A549 (cell line): ENCODE measurements around the gene SLC27A2.

Experiments
- CBX2 ChIP-seq: fragments of 200-600 bp; sonication (generic); IDR thresholded peaks from 2 replicates; pipeline ENCODE4 v1.6.1; 2016; ENCODE audit warnings: low read depth, mild to moderate bottlenecking, borderline replicate concordance
- CEBPB ChIP-seq, 2 experiments: fragments of >200 bp in 1 of 2; sonication (Bioruptor Twin) in 1 of 2; formaldehyde crosslinking in 1 of 2; IDR thresholded peaks; 2 replicates each; pipeline ENCODE4 v1.6.1; 2012 to 2016
- E2F6 ChIP-seq: IDR thresholded peaks from 2 replicates; pipeline ENCODE4 v1.6.1; 2012; ENCODE audit warnings: low read depth, borderline replicate concordance
- EP300 ChIP-seq, 2 experiments: fragments of >200 bp; sonication (Bioruptor Twin); formaldehyde crosslinking; IDR thresholded peaks; 2 replicates in 1 of 2; 3 replicates in 1 of 2; pipeline ENCODE4 v1.6.1; 2016 to 2017
- PBX3 ChIP-seq: IDR thresholded peaks from 2 replicates; pipeline ENCODE4 v1.6.1; 2012
- PHF8 ChIP-seq: fragments of 200-600 bp; sonication (generic); IDR thresholded peaks from 2 replicates; pipeline ENCODE4 v1.6.1; 2016; ENCODE audit warnings: low read depth, mild to moderate bottlenecking, antibody characterized with exemption, moderate library complexity, borderline replicate concordance
- POLR2A ChIP-seq: IDR thresholded peaks from 2 replicates; pipeline ENCODE4 v1.6.1; 2012; ENCODE audit warnings: mild to moderate bottlenecking, low read length
- RFX5 ChIP-seq: fragments of 450-650 bp; IDR thresholded peaks from 2 replicates; pipeline ENCODE4 v1.7.1; 2014; ENCODE audit warnings: antibody characterized with exemption, mild to moderate bottlenecking, moderate library complexity
- TFCP2L1 ChIP-seq: fragments of 250-450 bp; sonication (Bioruptor Pico); IDR thresholded peaks from 2 replicates; pipeline ENCODE4 v1.5.0; 2021; ENCODE audit warnings: mild to moderate bottlenecking
- ZSCAN20 ChIP-seq: fragments of 250-450 bp; sonication (Bioruptor Pico); IDR thresholded peaks from 2 replicates; pipeline ENCODE4 v1.8.0; 2022; ENCODE audit warnings: mild to moderate bottlenecking, moderate library complexity
- TF ChIP-seq, protein P1 (sequence below): fragments of >200 bp; sonication (Bioruptor Twin); formaldehyde crosslinking; IDR thresholded peaks from 3 replicates; pipeline ENCODE4 v1.5.1; 2016
- TF ChIP-seq, protein P2 (sequence below): IDR thresholded peaks from 2 replicates; pipeline ENCODE4 v1.6.1; 2012
- TF ChIP-seq, protein P3 (sequence below): fragments of 150-350 bp; IDR thresholded peaks from 2 replicates; pipeline ENCODE4 v1.6.1; 2014; ENCODE audit warnings: low read depth, mild to moderate bottlenecking, low read length

DNA sequence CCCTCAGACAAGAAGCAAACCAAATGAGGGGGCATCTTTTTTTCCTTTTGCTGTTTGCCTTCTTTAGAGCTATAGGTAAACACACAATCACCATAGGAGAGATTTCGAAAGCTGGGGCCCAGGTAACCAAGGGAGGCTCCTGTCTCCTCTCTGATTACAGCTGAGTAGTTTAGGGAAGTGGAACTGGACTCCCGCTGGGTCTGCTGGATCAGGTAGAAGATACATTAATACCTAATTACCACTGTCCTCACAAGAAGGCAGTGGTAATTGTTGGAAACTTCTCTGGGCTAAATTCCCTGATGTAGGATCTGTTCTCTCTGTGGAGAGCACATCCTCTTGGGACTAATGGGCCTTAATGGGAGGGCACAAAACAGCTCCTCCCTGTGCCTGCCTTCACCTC, 50.8 kb downstream of the SLC27A2 start:
- TF ChIP-seq EP300 (IDR thresholded peaks at IDR 0.05) (no peak), TFCP2L1 (CRISPR knock-in tag) (no peak), RFX5 (no peak), PHF8 (no peak), POLR2A (no peak), ZSCAN20 (no peak), E2F6 (no peak), PBX3 (no peak), CBX2 (no peak), CEBPB (IDR thresholded peaks at IDR 0.05) (no peak)
- TF ChIP-seq, protein P1, sequence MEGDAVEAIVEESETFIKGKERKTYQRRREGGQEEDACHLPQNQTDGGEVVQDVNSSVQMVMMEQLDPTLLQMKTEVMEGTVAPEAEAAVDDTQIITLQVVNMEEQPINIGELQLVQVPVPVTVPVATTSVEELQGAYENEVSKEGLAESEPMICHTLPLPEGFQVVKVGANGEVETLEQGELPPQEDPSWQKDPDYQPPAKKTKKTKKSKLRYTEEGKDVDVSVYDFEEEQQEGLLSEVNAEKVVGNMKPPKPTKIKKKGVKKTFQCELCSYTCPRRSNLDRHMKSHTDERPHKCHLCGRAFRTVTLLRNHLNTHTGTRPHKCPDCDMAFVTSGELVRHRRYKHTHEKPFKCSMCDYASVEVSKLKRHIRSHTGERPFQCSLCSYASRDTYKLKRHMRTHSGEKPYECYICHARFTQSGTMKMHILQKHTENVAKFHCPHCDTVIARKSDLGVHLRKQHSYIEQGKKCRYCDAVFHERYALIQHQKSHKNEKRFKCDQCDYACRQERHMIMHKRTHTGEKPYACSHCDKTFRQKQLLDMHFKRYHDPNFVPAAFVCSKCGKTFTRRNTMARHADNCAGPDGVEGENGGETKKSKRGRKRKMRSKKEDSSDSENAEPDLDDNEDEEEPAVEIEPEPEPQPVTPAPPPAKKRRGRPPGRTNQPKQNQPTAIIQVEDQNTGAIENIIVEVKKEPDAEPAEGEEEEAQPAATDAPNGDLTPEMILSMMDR, result no peak
- TF ChIP-seq, protein P2, sequence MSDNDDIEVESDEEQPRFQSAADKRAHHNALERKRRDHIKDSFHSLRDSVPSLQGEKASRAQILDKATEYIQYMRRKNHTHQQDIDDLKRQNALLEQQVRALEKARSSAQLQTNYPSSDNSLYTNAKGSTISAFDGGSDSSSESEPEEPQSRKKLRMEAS, result no peak
- TF ChIP-seq, protein P3, sequence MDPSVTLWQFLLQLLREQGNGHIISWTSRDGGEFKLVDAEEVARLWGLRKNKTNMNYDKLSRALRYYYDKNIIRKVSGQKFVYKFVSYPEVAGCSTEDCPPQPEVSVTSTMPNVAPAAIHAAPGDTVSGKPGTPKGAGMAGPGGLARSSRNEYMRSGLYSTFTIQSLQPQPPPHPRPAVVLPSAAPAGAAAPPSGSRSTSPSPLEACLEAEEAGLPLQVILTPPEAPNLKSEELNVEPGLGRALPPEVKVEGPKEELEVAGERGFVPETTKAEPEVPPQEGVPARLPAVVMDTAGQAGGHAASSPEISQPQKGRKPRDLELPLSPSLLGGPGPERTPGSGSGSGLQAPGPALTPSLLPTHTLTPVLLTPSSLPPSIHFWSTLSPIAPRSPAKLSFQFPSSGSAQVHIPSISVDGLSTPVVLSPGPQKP, result no peak
